CD4-positive, CD25-positive, alpha-beta regulatory T cell (primary cell): ENCODE results near the gene TACO1. TPM values are rescaled to one million over a fixed set of nuclear protein-coding genes. Genes with fewer than 3 reads are reported as not detected.

Experiments used
- ATAC-seq, 2 donors: fragments of 150-1000 bp; cut with Tn5 transposase; one replicate each; pipeline ENCODE4 v1.10.0; 2021; ENCODE audit warnings: low read depth in 2 of 2, moderate number of reproducible peaks in 2 of 2, moderate library complexity in 1 of 2
- DNase-seq, 3 donors: peaks; one replicate each; pipeline versions ENCODE4 v3.0.0 to v3.0.0-alpha.2; 2012 to 2022; ENCODE audit warnings: mixed read lengths in 1 of 3
- H3K27ac ChIP-seq: one replicate; pipeline ENCODE4 v1.7.0; 2013; ENCODE audit warnings: mild to moderate bottlenecking, low read length; ENCODE audit not compliant: insufficient read depth, poor library complexity, severe bottlenecking
- H3K27me3 ChIP-seq: one replicate; pipeline ENCODE4 v1.7.0; 2013; ENCODE audit warnings: low read length; ENCODE audit not compliant: control insufficient read depth, insufficient read depth
- H3K36me3 ChIP-seq: one replicate; pipeline ENCODE4 v1.7.0; 2013; ENCODE audit warnings: mild to moderate bottlenecking, low read length, moderate library complexity; ENCODE audit not compliant: control insufficient read depth, insufficient read depth
- H3K4me1 ChIP-seq: 2 replicates; pipeline ENCODE4 v1.7.0; 2013; ENCODE audit warnings: mild to moderate bottlenecking, low read length; ENCODE audit not compliant: insufficient read depth, control insufficient read depth, poor library complexity, severe bottlenecking
- H3K4me3 ChIP-seq: one replicate; pipeline ENCODE4 v1.7.0; 2013; ENCODE audit warnings: low read depth, mild to moderate bottlenecking, low read length, moderate library complexity
- H3K9me3 ChIP-seq, 2 experiments: 1 replicate in 1 of 2; 2 replicates in 1 of 2; pipeline ENCODE4 v1.7.0; 2013; ENCODE audit warnings: low read length in 2 of 2, mild to moderate bottlenecking in 1 of 2, moderate library complexity in 1 of 2; ENCODE audit not compliant: control insufficient read depth in 2 of 2
- H3K27ac Mint-ChIP-seq, 3 donors: one replicate each; pipeline ENCODE4 v1.8.0; 2020 to 2022; ENCODE audit warnings: mild to moderate bottlenecking in 3 of 3, mixed read lengths in 3 of 3, moderate library complexity in 2 of 3
- H3K27me3 Mint-ChIP-seq: one replicate; pipeline ENCODE4 v1.8.0; 2022; ENCODE audit warnings: mild to moderate bottlenecking, mixed read lengths
- H3K36me3 Mint-ChIP-seq: one replicate; pipeline ENCODE4 v1.8.0; 2020; ENCODE audit warnings: mixed read lengths
- H3K4me1 Mint-ChIP-seq, 4 donors: one replicate each; pipeline ENCODE4 v1.8.0; 2020 to 2022; ENCODE audit warnings: mixed read lengths in 4 of 4, mild to moderate bottlenecking in 1 of 4
- H3K4me3 Mint-ChIP-seq, 4 donors: one replicate each; pipeline ENCODE4 v1.8.0; 2020 to 2022; ENCODE audit warnings: mild to moderate bottlenecking in 4 of 4, mixed read lengths in 4 of 4, moderate library complexity in 3 of 4
- H3K9me3 Mint-ChIP-seq, 7 donors: one replicate each; pipeline ENCODE4 v1.8.0; 2020 to 2022; ENCODE audit warnings: mixed read lengths in 7 of 7, mild to moderate bottlenecking in 3 of 7, moderate library complexity in 2 of 7
- polyA plus RNA-seq, 4 donors: library from polyadenylated mRNA; unstranded; fragments of 300-500 nt; fragmentation: Illumina TruSeq; gene quantifications; one replicate each; pipeline ENCODE4 v1.2.3, GENCODE V29; 2021
- total RNA-seq: library from RNA; stranded (reverse); gene quantifications from one replicate; pipeline ENCODE4 v1.2.3, GENCODE V29; 2022

TACO1 gene
- 9.3 TPM for total RNA-seq
- 10 to 100 TPM; 19.3 to 27.3 (median 23.0) TPM for polyA plus RNA-seq

DNA sequence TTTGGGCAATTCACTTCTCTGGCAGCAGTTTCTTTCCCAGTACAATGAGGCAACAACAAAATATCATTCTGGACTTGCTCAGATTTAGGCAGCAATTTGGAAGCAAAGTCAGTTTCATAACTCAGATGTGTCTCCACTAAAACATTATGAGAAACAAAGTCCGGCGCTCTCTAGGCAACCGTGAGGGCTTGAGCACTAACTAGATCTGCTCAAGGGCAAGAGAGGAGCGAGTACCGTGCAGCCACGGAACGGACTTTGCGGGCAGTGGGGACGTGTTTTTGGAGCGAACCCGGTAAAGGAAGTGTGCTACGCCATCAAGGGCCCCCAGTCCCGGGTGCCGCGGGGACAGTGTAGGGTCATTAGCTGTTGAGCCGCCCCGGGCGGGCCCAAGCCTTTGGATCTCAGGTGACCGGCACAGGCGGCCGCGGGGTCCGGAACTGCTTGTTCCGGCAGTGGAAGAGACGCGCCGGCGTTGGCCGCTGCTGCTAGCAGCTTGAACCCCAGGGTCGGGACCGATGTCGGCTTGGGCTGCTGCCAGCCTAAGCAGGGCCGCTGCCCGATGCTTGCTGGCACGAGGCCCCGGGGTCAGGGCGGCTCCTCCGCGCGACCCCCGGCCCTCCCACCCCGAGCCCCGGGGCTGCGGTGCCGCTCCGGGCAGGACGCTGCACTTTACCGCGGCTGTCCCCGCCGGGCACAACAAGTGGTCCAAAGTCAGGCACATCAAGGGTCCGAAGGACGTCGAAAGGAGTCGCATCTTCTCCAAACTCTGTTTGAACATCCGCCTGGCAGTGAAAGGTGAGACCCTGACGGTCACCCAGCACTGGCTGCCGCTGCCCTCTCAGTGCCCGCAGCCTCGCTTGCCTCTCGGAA lies at the start of gene TACO1:
Gene TACO1, plus strand, starts transcription at position 327 of the 870 bp plus-strand sequence. Its CDS starts 189 bp downstream, at position 516.
- Mint-ChIP-seq H3K36me3 (peaks cover 9% of the 10 kb centered on the region), H3K9me3 (no peaks in the 10 kb centered on the region), H3K4me1 (peaks cover 20 to 44% (median 35%) of the 10 kb centered on the region in 4 donors), H3K4me3 (peak within 1 kb of the TSS; percentile 95 to 99 (median 96)), H3K27ac (peak within 1 kb of the TSS; percentile 93 to 97 (median 96)), H3K27me3 (no peaks in the 10 kb centered on the region)
- Histone ChIP-seq H3K4me3 (peak within 1 kb of the TSS; percentile 83), H3K27me3 (no peaks in the 10 kb centered on the region), H3K9me3 (no peaks in the 10 kb centered on the region), H3K4me1 (peaks cover 39% of the 10 kb centered on the region), H3K36me3 (peaks cover 16% of the 10 kb centered on the region), H3K27ac (peak within 1 kb of the TSS; percentile 66)
- DNase-seq (peak; percentile 53 to 87 (median 75)), ATAC-seq (peak; percentile 85 to 92)

- ATAC-seq (no peak), DNase-seq (no peak)
- Mint-ChIP-seq H3K4me3 (peak overlapping the region; percentile 94 to 99 (median 98)), H3K9me3 (no peaks in the 10 kb centered on the region), H3K4me1 (peaks cover 24 to 68% (median 52%) of the 10 kb centered on the region in 4 donors), H3K27ac (peak overlapping the region in 2 of 3 donors; percentile 98), H3K36me3 (peaks cover 10% of the 10 kb centered on the region), H3K27me3 (peaks cover 6% of the 10 kb centered on the region)
- Histone ChIP-seq H3K27ac (no peak overlapping the region), H3K9me3 (no peaks in the 10 kb centered on the region), H3K27me3 (no peaks in the 10 kb centered on the region), H3K4me3 (peak overlapping the region; percentile 83), H3K4me1 (peaks cover 53% of the 10 kb centered on the region), H3K36me3 (no peaks in the 10 kb centered on the region)
Measured at GRCh38 chr17:63552211-63552610, 48.5 kb upstream of the TACO1 start.

GRCh38 chr17:63555500-63556156 lies 45.1 kb upstream of the TACO1 start:
- peaks cover 35 to 86% (median 71%) of the 10 kb centered on the region in 4 donors for H3K4me1 Mint-ChIP-seq

GRCh38 chr17:63557416-63557815 lies 43.3 kb upstream of the TACO1 start:
- Mint-ChIP-seq H3K27me3 (no peaks in the 10 kb centered on the region), H3K27ac (peak overlapping the region in 2 of 3 donors; percentile 4 to 31), H3K9me3 (no peaks in the 10 kb centered on the region), H3K4me3 (peak overlapping the region in 1 of 4 donors; percentile 32), H3K36me3 (peaks cover 14% of the 10 kb centered on the region), H3K4me1 (peaks cover 48 to 92% (median 75%) of the 10 kb centered on the region in 4 donors)
- ATAC-seq (no peak), DNase-seq (no peak)
- no peak overlapping the region for H3K27ac ChIP-seq
- peaks cover 4% of the 10 kb centered on the region for H3K36me3 ChIP-seq
- H3K4me1 ChIP-seq: peaks cover 31% of the 10 kb centered on the region
- no peak overlapping the region for H3K4me3 ChIP-seq
- no peaks in the 10 kb centered on the region for H3K9me3 ChIP-seq
- H3K27me3 ChIP-seq: no peaks in the 10 kb centered on the region

More at GRCh38 chr17:63555500-63556156, 45.1 kb upstream of the TACO1 start:
- Mint-ChIP-seq H3K27me3 (no peaks in the 10 kb centered on the region), H3K36me3 (peaks cover 14% of the 10 kb centered on the region), H3K4me3 (peak overlapping the region in 2 of 4 donors; percentile 2 to 79), H3K27ac (peak overlapping the region in 2 of 3 donors; percentile 55 to 72), H3K9me3 (no peaks in the 10 kb centered on the region)
- ATAC-seq (no peak), DNase-seq (no peak)
- Histone ChIP-seq H3K4me1 (peaks cover 42% of the 10 kb centered on the region), H3K9me3 (no peaks in the 10 kb centered on the region), H3K27ac (no peak overlapping the region), H3K27me3 (no peaks in the 10 kb centered on the region), H3K36me3 (peaks cover 4% of the 10 kb centered on the region), H3K4me3 (peak overlapping the region; percentile 43)

DNA sequence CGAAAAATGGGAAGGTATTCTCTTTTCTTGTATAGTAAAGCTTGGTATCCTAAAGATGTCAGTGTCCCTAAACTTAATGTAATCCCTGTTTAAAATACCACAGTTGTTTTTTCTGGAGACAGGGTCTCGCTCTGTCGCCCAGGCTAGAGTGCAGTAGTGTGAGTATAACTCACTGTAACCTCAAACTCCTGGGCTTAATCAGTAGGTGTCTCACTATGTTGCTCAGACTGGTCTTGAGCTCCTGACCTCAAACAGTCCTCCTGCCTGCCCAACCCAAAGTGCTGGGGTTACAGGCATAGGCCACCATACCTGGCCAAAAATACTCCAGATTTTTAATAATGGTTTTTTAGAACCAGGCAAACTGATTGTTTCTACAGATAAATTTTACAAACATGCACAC lies 42.3 kb upstream of the TACO1 start:
- Mint-ChIP-seq H3K9me3 (peaks cover 0 to 2% (median 0%) of the 10 kb centered on the region in 7 donors), H3K27me3 (no peaks in the 10 kb centered on the region), H3K4me3 (no peak overlapping the region), H3K27ac (no peak overlapping the region), H3K36me3 (peaks cover 14% of the 10 kb centered on the region), H3K4me1 (peaks cover 48 to 92% (median 71%) of the 10 kb centered on the region in 4 donors)
- ATAC-seq (no peak), DNase-seq (no peak)
- no peak overlapping the region for H3K27ac ChIP-seq
- no peaks in the 10 kb centered on the region for H3K27me3 ChIP-seq
- H3K9me3 ChIP-seq: no peaks in the 10 kb centered on the region
- H3K4me3 ChIP-seq: no peak overlapping the region
- peaks cover 29% of the 10 kb centered on the region for H3K4me1 ChIP-seq
- peaks cover 4% of the 10 kb centered on the region for H3K36me3 ChIP-seq

DNA sequence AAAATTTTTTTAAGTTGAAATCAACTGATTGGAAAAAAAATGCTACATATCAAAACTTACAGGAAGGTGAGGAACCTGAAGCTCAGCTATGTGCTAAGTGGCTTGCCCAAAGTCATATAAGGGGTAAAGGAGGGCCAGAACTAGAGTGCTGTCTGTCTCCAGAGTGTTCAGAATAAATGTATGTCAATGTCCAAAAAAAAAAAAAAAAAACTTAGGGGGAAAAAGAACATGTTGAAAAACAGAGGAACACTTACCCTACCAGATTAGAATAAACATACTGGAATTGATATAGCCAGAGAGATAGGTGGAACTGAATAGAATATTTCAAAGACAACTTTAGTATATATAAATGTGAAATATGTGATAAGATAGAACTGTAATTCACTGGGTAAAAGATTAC lies 38.9 kb upstream of the TACO1 start:
- no peak overlapping the region for H3K27ac ChIP-seq
- Mint-ChIP-seq H3K27me3 (no peaks in the 10 kb centered on the region), H3K27ac (peak overlapping the region in 1 of 3 donors; percentile 43), H3K4me3 (peak overlapping the region in 1 of 4 donors; percentile 21), H3K36me3 (peaks cover 8% of the 10 kb centered on the region), H3K9me3 (peaks cover 0 to 2% (median 0%) of the 10 kb centered on the region in 7 donors), H3K4me1 (peaks cover 33 to 79% (median 57%) of the 10 kb centered on the region in 4 donors)
- no peak overlapping the region for H3K4me3 ChIP-seq
- no peaks in the 10 kb centered on the region for H3K9me3 ChIP-seq
- peaks cover 9% of the 10 kb centered on the region for H3K4me1 ChIP-seq
- H3K36me3 ChIP-seq: peaks cover 4% of the 10 kb centered on the region
- no peak for ATAC-seq
- no peak for DNase-seq
- no peaks in the 10 kb centered on the region for H3K27me3 ChIP-seq

DNA sequence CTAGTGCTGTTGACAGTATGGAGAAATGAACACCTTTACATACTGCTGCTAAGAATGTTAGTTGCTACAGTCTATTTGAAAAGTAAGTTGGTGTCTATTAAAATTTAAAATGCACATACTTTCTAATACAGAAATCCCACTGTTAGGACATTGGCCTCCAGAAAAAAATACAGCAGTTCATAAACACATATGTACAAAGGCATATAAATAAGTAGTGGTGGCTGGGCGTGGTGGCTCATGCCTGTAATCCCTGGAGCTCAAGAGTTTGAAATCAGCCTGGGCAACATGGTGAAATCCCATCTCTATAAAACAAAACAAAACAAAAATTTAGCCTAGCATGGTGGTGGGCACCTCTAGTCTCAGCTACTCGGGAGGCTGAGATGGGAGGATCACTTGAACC lies 37.4 kb upstream of the TACO1 start:
- Mint-ChIP-seq H3K36me3 (peaks cover under 1% of the 10 kb centered on the region), H3K4me1 (peaks cover 26 to 79% (median 52%) of the 10 kb centered on the region in 4 donors), H3K4me3 (no peak overlapping the region), H3K27me3 (no peaks in the 10 kb centered on the region), H3K9me3 (peaks cover 0 to 2% (median 0%) of the 10 kb centered on the region in 7 donors), H3K27ac (peak overlapping the region in 1 of 3 donors; percentile 47)
- Histone ChIP-seq H3K36me3 (no peaks in the 10 kb centered on the region), H3K4me1 (peaks cover 9% of the 10 kb centered on the region), H3K9me3 (no peaks in the 10 kb centered on the region), H3K27ac (no peak overlapping the region), H3K27me3 (no peaks in the 10 kb centered on the region), H3K4me3 (no peak overlapping the region)
- DNase-seq: no peak
- no peak for ATAC-seq
